GM20431 (cell line): ENCODE measurements around the gene COL4A5.

Experiments used
- in situ Hi-C: fragments of 300-500 bp; cut with MseI, MboI; formaldehyde crosslinking; loops from one replicate; pipeline ENCODE4 v1.15.0; 2020; ENCODE audit warnings: low sequenced_read_pairs; ENCODE audit not compliant: unreplicated experiment

COL4A5 gene

GRCh38 chrX:108601276-108601675, 161.6 kb downstream of the COL4A5 start:
- in situ Hi-C loops, result no loop called here

GRCh38 chrX:108610141-108610540, 170.5 kb downstream of the COL4A5 start:
- in situ Hi-C loops, result no loop called here

GRCh38 chrX:108614616-108615015, 175.0 kb downstream of the COL4A5 start:
- in situ Hi-C loops, result no loop called here

DNA sequence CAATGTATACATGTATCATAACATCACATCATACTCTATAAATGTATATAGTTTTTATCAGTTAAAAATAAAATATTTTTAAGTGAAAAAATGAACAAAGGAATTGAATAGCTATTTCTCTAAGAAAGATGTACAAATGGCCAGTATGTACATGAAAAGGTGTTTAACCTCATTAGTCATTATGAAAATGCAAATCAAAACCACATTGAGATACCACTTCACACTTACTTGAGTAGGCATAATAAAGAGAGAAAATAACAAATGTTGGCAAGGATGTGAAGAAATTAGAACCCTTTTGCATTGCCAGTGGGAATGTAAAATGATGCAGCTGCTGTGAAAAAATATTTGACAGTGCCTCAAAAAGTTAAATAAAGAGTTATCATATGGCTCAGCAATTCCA, 201.2 kb downstream of the COL4A5 start:
- in situ Hi-C loops, result no loop called here

- in situ Hi-C loops, result no loop called here
Measured at GRCh38 chrX:108641589-108642272, 202.1 kb downstream of the COL4A5 start.

GRCh38 chrX:108642273-108642628, 202.6 kb downstream of the COL4A5 start:
- in situ Hi-C loops, result no loop called here

GRCh38 chrX:108664701-108665100, 225.1 kb downstream of the COL4A5 start:
- in situ Hi-C loops, result no loop called here

DNA sequence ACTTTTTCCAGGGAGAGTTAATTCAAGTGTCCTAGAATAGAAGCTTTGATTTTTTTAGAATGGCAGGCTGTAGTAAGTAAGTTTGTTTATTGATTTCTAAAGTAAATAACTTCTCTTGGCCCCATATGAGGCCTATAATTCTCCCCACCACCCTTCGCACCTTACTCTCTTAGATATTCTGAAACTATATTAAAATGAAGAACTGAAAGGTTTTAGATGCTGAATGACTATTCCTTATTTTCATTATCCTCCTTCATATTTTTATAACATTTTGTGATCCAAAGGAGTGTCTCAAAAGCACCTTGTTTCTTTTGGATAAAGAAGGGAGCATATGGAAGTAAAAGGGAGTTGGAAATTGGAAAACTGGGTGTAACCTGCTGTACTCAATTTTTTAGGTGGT, 226.5 kb downstream of the COL4A5 start:
- in situ Hi-C loops, result no loop called here

DNA sequence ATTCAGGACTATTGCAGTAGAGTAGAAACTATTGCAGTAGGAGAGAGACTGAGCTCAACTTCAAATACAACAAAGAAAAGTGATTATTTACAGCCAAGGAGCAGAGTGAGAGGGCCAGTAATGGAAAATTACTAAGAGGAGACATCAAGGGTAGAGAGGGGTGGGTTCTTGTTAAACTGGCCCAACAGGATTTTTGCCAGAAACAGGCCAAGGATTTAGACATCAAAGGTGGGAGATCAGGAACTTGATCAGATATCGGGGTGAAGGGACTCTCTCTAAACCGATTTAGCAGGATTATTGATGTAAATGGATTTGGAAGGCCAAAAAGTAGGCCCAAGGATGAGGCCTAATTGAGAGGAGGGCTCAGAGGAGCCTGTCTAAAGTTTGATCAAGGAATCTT, 231.9 kb downstream of the COL4A5 start:
- in situ Hi-C loops, result no loop called here

- in situ Hi-C loops, result no loop called here
Measured at GRCh38 chrX:108696690-108697089, 257.1 kb downstream of the COL4A5 start.

DNA sequence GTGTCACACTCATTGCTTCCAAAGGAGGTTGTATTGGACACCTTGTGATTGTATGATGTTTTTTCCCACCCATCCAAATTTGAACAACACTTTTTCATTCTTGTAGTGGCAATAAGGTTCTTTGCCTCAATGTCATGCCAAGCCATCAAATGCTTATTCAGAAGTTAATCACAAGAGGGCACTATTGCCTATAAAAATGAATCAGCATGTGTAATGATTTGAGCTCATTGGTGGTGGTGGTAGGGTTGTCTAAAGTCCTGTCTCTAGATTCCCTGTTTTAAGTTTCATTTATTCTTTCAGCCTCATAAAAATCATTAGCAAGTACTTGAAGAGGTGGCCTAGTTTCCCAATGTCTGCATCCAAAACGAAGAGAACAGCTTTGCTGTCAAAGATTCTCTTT, 259.7 kb downstream of the COL4A5 start:
- in situ Hi-C loops, result no loop called here

DNA sequence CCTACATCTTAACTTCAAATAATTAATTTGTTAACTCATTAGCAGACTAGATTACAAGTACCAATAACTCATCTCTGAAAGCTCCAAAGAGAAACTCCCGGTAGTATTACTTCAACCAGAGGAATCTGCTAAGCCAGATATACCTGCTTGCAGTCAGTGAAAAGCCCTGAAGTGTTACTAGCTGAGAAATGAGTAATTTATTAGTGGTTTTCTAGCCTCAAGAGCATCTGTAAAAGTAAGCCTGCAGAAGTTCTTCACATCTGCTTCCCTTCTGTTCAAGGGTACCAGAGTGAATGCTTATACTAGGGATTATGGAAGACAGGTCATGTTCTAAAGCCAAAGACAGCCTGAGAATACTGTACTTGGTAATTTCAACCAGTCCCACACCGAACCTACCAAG, 262.0 kb downstream of the COL4A5 start:
- in situ Hi-C loops, result loop anchor here (25.0 kb wide), 1 partner anchor 686 kb away; no protein-coding TSS in a partner anchor

- in situ Hi-C loops, result loop anchor here (25.0 kb wide), 1 partner anchor 685 kb away; no protein-coding TSS in a partner anchor
Measured at GRCh38 chrX:108702530-108702929, 262.9 kb downstream of the COL4A5 start.

- in situ Hi-C loops, result loop anchor here (25.0 kb wide), 1 partner anchor 682 kb away; no protein-coding TSS in a partner anchor
Measured at GRCh38 chrX:108704839-108705238, 265.2 kb downstream of the COL4A5 start.

DNA sequence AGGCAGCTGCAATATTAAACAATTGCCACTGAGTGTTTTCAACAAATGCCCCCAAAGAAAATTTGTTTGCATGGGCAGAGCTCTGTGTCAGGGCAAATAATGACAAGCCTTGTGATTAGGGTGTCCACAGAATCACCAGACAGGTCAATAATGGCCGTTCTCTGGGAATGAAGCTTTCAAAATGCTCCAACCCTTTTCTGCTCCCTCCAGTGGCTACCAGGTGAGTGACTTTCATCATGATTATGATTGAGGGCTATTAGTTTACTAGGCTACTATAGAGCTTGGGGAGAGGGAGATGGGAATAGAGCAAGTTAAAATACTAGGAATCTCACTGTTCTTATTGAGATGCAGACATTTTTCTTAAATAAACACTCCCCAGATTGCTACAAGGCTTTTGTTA, 273.2 kb downstream of the COL4A5 start:
- in situ Hi-C loops, result loop anchor here (25.0 kb wide), 1 partner anchor 674 kb away; no protein-coding TSS in a partner anchor

DNA sequence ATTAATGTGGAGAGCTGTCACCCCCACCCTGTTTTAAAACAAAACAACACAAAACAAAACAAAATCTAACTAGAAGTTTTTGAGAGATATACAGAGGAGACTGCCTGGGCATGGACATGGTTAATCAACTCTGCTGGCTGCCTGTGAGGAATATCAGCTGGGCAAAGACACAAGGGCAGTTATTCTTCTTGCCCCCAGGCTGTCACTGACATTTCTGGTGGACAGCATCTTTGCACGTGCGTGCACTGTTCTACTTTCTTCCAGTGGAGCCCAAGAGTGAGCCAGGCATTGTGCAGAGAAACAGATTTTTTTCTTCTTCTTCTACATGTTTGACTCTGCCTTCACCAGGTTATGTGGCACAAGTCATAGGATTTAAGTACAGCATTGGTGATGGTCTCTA, 282.9 kb downstream of the COL4A5 start:
- in situ Hi-C loops, result loop anchor here (25.0 kb wide), 1 partner anchor 665 kb away; no protein-coding TSS in a partner anchor

GRCh38 chrX:108726748-108727147, 287.1 kb downstream of the COL4A5 start:
- in situ Hi-C loops, result no loop called here

DNA sequence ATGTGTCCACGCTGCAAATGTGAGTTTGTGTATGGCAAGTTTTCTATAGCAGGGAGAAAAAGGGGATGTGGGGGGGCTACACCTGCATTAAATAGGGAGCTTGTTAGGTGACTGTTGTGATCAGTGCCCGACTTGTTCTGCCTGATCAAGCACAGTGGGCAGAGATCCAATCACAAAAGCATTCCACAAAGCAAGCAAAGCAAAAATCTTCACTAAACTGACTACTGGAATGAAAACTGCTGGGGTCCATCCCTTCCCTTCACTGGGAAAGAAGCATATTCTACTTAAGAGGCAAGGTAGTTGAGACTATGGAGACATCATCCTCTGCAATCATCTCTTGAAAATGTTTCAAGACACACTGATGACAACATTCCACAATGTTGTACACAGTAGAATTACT, 291.5 kb downstream of the COL4A5 start:
- in situ Hi-C loops, result no loop called here

- in situ Hi-C loops, result no loop called here
Measured at GRCh38 chrX:108732630-108733321, 293.1 kb downstream of the COL4A5 start.

- in situ Hi-C loops, result no loop called here
Measured at GRCh38 chrX:108734426-108734825, 294.8 kb downstream of the COL4A5 start.

- in situ Hi-C loops, result no loop called here
Measured at GRCh38 chrX:108735091-108735678, 295.5 kb downstream of the COL4A5 start.
